Ishikawa (cell line): Measurements from ENCODE around the gene TARS3.

ENCODE experiments used
- CEBPB ChIP-seq: IDR thresholded peaks from 2 replicates; pipeline ENCODE4 v1.6.1; 2012
- CREB1 ChIP-seq: IDR thresholded peaks from 2 replicates; pipeline ENCODE4 v1.6.1; 2012; ENCODE audit warnings: low read depth
- EGR1 ChIP-seq: IDR thresholded peaks from 2 replicates; pipeline ENCODE4 v1.6.1; 2012
- EP300 ChIP-seq: IDR thresholded peaks from 2 replicates; pipeline ENCODE4 v1.6.1; 2012; ENCODE audit warnings: borderline replicate concordance
- FOXM1 ChIP-seq: IDR thresholded peaks from 2 replicates; pipeline ENCODE4 v1.6.1; 2012; ENCODE audit warnings: low read depth, borderline replicate concordance
- NFIC ChIP-seq: IDR thresholded peaks from 2 replicates; pipeline ENCODE4 v1.6.1; 2012
- RAD21 ChIP-seq: IDR thresholded peaks from 2 replicates; pipeline ENCODE4 v1.6.1; 2012; ENCODE audit warnings: low read depth
- TAF1 ChIP-seq: IDR thresholded peaks from 2 replicates; pipeline ENCODE4 v1.6.1; 2012; ENCODE audit warnings: low read depth, mild to moderate bottlenecking
- TCF12 ChIP-seq: IDR thresholded peaks from 2 replicates; pipeline ENCODE4 v1.6.1; 2012; ENCODE audit warnings: low read depth
- TEAD4 ChIP-seq: IDR thresholded peaks from 2 replicates; pipeline ENCODE4 v1.6.1; 2012
- YY1 ChIP-seq: IDR thresholded peaks from 2 replicates; pipeline ENCODE4 v1.6.1; 2012; ENCODE audit warnings: low read depth
- ZBTB7A ChIP-seq: IDR thresholded peaks from 2 replicates; pipeline ENCODE4 v1.6.1; 2012; ENCODE audit warnings: low read depth
- TF ChIP-seq, protein P1 (sequence below): IDR thresholded peaks from 2 replicates; pipeline ENCODE4 v1.6.1; 2012
- TF ChIP-seq, protein P2 (sequence below): IDR thresholded peaks from 2 replicates; pipeline ENCODE4 v1.6.1; 2012
- TF ChIP-seq, protein P3 (sequence below): IDR thresholded peaks from 2 replicates; pipeline ENCODE4 v1.6.1; 2012; ENCODE audit warnings: low read depth, mild to moderate bottlenecking

Gene TARS3

DNA sequence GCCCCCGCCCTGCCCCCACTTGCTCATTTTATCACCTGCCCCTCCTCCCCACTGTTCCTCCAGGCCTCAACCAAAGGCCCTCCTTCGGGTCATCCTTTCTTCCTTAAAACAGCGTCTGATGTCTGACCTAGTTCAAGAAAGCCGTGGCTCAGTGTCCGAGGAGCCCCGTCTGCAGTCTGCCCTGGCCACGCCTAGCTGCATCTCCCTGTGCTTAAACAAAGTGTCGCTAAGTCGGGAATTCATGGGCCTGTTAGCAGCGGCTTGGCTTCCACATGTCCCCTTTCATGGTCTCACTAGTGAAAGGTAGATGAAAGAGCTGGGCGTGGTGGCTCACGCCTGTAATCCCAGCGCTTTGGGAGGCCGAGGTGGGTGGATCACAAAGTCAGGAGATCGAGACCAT is 113.3 kb downstream of the TARS3 start:
- no peak for TF ChIP-seq YY1
- no peak for TF ChIP-seq TAF1
- no peak for TF ChIP-seq ZBTB7A
- TF ChIP-seq TEAD4: no peak
- TF ChIP-seq EGR1: no peak
- no peak for TF ChIP-seq CREB1
- TF ChIP-seq NFIC: no peak
- TF ChIP-seq, protein P1, sequence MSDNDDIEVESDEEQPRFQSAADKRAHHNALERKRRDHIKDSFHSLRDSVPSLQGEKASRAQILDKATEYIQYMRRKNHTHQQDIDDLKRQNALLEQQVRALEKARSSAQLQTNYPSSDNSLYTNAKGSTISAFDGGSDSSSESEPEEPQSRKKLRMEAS: no peak
- TF ChIP-seq, protein P2, sequence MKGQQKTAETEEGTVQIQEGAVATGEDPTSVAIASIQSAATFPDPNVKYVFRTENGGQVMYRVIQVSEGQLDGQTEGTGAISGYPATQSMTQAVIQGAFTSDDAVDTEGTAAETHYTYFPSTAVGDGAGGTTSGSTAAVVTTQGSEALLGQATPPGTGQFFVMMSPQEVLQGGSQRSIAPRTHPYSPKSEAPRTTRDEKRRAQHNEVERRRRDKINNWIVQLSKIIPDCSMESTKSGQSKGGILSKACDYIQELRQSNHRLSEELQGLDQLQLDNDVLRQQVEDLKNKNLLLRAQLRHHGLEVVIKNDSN: no peak
- TF ChIP-seq CEBPB: no peak
- TF ChIP-seq EP300: no peak
- TF ChIP-seq FOXM1: no peak
- TF ChIP-seq, protein P3, sequence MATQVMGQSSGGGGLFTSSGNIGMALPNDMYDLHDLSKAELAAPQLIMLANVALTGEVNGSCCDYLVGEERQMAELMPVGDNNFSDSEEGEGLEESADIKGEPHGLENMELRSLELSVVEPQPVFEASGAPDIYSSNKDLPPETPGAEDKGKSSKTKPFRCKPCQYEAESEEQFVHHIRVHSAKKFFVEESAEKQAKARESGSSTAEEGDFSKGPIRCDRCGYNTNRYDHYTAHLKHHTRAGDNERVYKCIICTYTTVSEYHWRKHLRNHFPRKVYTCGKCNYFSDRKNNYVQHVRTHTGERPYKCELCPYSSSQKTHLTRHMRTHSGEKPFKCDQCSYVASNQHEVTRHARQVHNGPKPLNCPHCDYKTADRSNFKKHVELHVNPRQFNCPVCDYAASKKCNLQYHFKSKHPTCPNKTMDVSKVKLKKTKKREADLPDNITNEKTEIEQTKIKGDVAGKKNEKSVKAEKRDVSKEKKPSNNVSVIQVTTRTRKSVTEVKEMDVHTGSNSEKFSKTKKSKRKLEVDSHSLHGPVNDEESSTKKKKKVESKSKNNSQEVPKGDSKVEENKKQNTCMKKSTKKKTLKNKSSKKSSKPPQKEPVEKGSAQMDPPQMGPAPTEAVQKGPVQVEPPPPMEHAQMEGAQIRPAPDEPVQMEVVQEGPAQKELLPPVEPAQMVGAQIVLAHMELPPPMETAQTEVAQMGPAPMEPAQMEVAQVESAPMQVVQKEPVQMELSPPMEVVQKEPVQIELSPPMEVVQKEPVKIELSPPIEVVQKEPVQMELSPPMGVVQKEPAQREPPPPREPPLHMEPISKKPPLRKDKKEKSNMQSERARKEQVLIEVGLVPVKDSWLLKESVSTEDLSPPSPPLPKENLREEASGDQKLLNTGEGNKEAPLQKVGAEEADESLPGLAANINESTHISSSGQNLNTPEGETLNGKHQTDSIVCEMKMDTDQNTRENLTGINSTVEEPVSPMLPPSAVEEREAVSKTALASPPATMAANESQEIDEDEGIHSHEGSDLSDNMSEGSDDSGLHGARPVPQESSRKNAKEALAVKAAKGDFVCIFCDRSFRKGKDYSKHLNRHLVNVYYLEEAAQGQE: no peak
- no peak for TF ChIP-seq TCF12

DNA sequence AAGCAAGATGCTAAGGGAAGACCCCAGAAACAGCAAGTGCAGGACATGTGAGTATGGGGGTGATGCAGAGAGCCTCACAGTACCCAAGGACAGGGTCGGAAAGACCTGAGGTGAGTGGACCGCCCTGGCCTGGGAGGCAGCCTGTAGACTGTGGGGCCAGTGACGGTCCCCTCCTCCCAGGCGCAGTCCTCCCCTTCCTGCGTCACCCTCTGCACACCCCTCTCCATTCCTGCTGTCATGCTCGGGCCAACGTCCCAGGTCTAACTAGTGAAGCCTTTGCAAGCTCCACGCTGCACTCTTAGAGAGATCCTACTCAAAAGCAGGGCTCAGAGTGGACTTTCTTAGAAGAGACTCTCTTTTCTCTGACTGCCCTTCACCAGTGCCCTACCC is 113.7 kb downstream of the TARS3 start:
- TF ChIP-seq YY1: no peak
- TF ChIP-seq CEBPB: no peak
- no peak for TF ChIP-seq TEAD4
- TF ChIP-seq, protein P1: no peak
- TF ChIP-seq CREB1: no peak
- TF ChIP-seq TCF12: no peak
- TF ChIP-seq, protein P2: no peak
- TF ChIP-seq, protein P3: no peak
- no peak for TF ChIP-seq EGR1
- no peak for TF ChIP-seq TAF1
- no peak for TF ChIP-seq NFIC
- TF ChIP-seq FOXM1: no peak
- TF ChIP-seq EP300: no peak
- TF ChIP-seq ZBTB7A: no peak
- TF ChIP-seq RAD21: no peak

DNA sequence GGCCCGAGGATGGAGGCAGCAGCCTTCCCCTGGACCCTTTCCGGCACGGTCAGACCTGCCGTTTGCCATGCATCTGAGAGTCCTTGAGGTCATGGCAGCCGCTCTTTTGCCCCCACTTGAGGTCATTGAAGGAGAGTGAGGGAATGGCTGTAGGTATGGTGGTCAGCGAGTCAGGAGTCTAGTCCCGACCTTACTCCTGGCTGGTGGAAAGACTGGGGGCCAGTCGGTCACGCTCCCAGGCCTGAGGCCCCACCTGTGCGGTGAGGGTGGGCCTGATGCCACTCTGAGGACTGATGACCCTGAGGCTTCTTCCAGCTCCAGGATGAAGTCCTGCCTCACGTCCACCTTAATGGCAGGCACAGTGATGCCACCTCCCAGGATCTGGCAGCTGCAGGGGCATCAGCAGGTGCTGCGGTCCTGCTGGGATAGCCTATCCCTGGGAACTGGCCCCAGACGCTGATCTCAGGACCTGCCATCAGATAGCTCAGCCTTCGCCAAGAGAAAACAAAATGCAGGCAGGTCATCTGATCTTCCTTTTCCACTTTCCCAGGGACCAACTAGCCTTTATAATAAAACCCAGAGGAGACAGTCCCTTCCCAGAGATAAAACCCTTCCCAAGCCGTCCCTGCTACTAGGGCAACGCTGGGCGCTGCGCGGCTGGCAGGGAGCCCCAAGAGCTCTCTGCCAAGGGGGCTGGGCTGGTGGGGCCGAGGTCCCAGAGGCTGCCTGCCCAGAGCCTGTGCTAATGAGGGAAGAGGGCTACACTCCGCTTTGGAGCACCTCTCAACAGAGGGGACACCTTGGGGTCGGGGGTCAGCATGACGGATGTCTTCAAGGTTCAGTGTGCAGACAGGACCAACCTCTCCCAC is 114.3 kb downstream of the TARS3 start:
- TF ChIP-seq CEBPB: no peak
- TF ChIP-seq EGR1: no peak
- TF ChIP-seq, protein P3: no peak
- TF ChIP-seq FOXM1: no peak
- TF ChIP-seq, protein P2: no peak
- TF ChIP-seq CREB1: no peak
- no peak for TF ChIP-seq TEAD4
- TF ChIP-seq RAD21: no peak
- no peak for TF ChIP-seq ZBTB7A
- TF ChIP-seq TCF12: no peak
- no peak for TF ChIP-seq TAF1
- no peak for TF ChIP-seq EP300
- no peak for TF ChIP-seq NFIC
- no peak for TF ChIP-seq YY1
- TF ChIP-seq, protein P1: no peak
